Hematopoietic multipotent progenitor cell treated with erythropoietin and hydrocortisone succinate and interleukin-3 and kit ligand, for 15 days (in vitro differentiated cells): ENCODE data around the gene GPX2.

Experiments used
- DNase-seq: peaks from one replicate; pipeline ENCODE4 v3.0.0-alpha.2; 2015; ENCODE audit warnings: low spot score

The GPX2 gene

GRCh38 chr14:64942531-64943111 lies at the start of gene GPX2:
Gene GPX2, minus strand, starts transcription at chr14:64942745. Its CDS starts 19 bp downstream, at chr14:64942726.
- no peak for DNase-seq

- no peak for DNase-seq
These were observed 48.4 kb upstream of the GPX2 start for GRCh38 chr14:64990939-64991338.

- DNase-seq, result no peak
These were observed 47.8 kb upstream of the GPX2 start for GRCh38 chr14:64990296-64990695.

GRCh38 chr14:64987438-64987767 lies 44.9 kb upstream of the GPX2 start:
- DNase-seq, result no peak

- DNase-seq, result peak; percentile 95
These were observed 44.3 kb upstream of the GPX2 start, which contains the start of gene FNTB for GRCh38 chr14:64986648-64987437. Gene FNTB, plus strand, starts transcription at chr14:64986895. Its CDS starts 59 bp downstream, at chr14:64986954.

- peak; percentile 70 for DNase-seq
These were observed 41.1 kb upstream of the GPX2 start for GRCh38 chr14:64983439-64984310.

GRCh38 chr14:64979336-64980074 lies 37.0 kb upstream of the GPX2 start:
- DNase-seq, result no peak

GRCh38 chr14:64974563-64974962 lies 32.0 kb upstream of the GPX2 start:
- no peak for DNase-seq

- DNase-seq, result no peak
These were observed 31.3 kb upstream of the GPX2 start for GRCh38 chr14:64973826-64974225.

GRCh38 chr14:64973026-64973442 lies 30.5 kb upstream of the GPX2 start:
- DNase-seq, result no peak

- DNase-seq, result no peak
These were observed 29.6 kb upstream of the GPX2 start, which contains the start of gene RAB15 for GRCh38 chr14:64971943-64972791. Gene RAB15, minus strand, starts transcription at chr14:64972336. Its CDS starts 260 bp downstream, at chr14:64972076.

GRCh38 chr14:64971491-64971942 lies 29.0 kb upstream of the GPX2 start:
- no peak for DNase-seq

- no peak for DNase-seq
These were observed 28.4 kb upstream of the GPX2 start for GRCh38 chr14:64970776-64971477.

GRCh38 chr14:64970041-64970440 lies 27.5 kb upstream of the GPX2 start:
- DNase-seq, result no peak

- DNase-seq, result no peak
These were observed 26.1 kb upstream of the GPX2 start for GRCh38 chr14:64968651-64969050.

- DNase-seq, result no peak
These were observed 25.6 kb upstream of the GPX2 start for GRCh38 chr14:64968167-64968566.

GRCh38 chr14:64966976-64967375 lies 24.4 kb upstream of the GPX2 start:
- DNase-seq, result no peak

GRCh38 chr14:64965356-64966000 lies 22.9 kb upstream of the GPX2 start:
- no peak for DNase-seq

- no peak for DNase-seq
These were observed 21.1 kb upstream of the GPX2 start for GRCh38 chr14:64963611-64964010.
